HG02852 (cell line): ENCODE measurements around the gene SNAPC4.
A peak's percentile ranks its signal among the peaks of the same experiment; 100 is the strongest.
"Not testable (repeated sequence)": the region's sequence is repeated elsewhere in the genome, so short reads cannot be mapped to it uniquely, and the experiment has no call there.

Experiments used
- ATAC-seq: cut with Tn5 transposase; IDR thresholded peaks from one replicate; pipeline ENCODE4 v1.9.1; 2021; ENCODE audit warnings: mild to moderate bottlenecking, moderate library complexity; ENCODE audit not compliant: unreplicated experiment

The SNAPC4 gene

DNA sequence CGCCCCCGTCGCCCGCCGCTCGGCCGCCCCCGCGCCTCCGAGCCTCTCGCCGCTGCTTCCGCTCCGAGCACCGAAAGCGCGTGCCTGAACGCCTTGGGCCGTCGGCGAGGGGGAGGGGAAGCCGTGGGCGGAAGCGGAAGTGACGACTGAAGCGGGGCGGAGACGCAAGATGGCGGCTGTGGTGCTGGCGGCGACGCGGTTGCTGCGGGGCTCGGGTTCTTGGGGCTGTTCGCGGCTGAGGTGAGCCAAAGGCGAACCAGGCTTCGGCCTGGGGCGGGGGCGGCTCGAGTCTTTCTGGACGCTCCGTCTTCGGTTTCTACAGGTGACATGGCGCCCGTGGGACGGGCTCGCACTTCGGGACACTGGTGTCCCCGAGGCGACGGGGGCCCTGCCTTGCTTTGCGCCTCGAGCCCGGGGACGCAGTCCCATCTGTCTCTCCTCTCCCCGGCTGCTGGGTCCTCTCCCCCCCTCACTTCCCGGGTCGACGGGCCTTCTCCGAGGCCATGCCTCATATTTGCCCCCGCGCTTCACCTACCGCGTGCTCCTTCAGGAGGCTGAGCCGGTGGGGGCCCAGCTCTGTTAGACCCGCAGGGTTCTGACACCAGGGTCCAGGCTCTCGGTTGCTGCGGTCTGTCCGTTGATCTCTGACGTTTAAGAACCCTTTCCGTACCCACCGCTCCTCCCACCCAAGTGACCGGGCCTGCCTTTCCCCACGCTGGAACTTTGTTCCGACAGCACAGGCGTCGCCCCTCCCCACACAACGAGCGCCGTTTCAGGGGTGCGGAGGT is 10.7 kb upstream of the SNAPC4 start, which contains the start of the genes ENTR1 and PMPCA:
ENTR1 (minus strand) TSS at position 115 of the 788 bp plus-strand sequence. CDS start 217 bp downstream, outside the sequence.
PMPCA (plus strand) TSS at position 159 of the 788 bp plus-strand sequence; CDS start at position 170, 11 bp downstream.
- ATAC-seq, result peak; percentile 68

DNA sequence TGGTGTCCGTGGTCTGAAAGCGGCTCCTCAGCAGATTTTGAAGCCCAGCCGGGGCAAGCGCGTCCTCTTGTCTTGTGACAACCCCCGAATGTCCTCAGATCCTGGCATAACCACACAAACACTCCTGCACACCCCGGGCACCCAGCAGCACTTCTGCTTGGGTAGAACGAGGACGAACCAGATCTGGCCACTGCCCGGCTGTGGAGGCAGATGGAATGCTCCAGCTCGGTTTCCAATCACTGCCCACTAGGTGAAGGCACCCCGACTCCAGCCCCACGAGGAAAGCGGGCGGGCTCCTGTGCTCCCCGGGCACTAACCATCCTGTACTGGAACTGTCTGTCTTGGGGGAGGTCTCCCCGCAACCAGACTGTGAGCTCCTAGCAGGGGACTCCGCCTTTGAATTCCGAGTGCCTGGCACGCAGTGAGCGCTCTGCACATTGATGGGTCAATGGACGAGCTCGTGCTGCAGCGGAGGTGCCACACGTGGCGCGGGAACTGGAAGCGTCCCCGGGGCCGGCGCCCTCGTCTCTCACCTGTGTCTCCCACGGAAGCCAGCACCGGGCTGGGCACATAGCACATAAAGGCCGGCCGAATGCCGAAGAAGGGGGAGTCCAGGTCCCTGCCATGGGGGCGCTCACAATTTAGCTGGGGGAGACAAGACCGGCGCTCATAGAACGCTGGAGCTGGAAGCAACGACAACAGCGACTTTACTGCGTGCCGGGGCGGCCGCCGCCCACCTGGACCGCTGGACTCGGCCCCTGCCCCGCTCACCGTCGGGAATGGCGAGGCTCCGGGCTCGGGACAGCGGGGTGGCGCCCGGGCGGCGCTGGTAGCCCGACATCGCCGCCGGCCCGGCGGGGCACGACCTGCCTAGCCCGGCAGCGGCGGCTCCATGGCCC is 9.8 kb upstream of the SNAPC4 start:
- ATAC-seq, result peak; percentile 23

DNA sequence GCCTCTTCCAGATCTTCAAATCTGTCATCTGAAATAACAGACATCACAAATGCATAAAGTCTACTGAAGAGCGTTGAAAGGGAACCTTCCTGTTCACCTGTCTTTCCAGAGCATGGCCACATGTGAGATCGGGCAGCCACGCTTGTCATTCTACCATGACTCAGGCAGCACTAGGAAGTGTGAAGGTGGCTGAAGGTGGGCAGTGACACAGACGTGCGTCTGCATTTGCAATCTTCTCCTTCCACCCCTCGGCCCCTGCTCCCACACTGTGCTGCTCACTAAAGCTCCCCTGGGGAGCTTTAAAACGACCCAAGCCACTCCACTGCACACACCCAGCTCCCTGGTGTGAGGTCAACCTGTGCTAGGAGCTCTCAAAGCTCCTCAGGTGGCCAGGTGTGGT is 7.9 kb upstream of the SNAPC4 start:
- no peak for ATAC-seq

DNA sequence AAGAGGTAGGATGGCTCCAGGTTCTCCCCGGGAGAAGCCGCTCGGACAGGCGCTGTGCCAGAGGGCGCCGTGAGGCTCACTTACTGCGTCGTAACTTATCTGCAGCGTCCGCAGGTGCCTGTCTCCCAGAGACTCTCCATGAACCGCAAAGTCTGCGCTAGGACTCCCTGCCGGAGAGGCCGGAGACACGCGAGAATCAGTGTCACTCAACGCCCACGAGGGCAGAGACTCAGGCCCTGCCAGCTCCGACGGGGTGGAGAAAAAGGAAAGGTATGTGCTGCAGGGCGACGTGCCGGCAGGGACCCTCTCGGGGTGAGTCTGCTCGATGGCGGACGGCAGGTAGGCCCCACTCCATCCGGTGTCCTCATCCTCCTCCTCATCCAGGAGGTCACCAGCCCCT is 7.1 kb upstream of the SNAPC4 start:
- not testable (repeated sequence) for ATAC-seq

DNA sequence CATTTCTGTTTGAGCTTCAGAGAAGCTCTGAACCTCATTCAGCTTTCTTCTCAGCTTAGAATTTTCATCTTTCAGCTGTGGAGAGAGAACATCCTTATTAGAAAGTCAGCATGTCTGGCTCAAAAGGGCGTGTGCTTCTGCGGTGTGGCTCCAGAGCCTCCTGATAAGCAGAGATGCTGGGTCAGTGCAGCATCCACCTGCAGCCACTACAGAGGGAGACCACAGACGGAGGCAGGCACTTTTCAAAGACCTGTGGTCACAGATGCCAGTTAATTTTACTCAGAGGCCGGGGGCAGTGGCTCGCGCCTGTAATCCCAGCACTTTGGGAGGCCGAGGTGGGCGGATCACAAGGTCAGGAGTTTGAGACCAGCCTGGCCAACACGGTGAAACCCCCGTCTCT is 5.9 kb upstream of the SNAPC4 start:
- ATAC-seq, result not testable (repeated sequence)

DNA sequence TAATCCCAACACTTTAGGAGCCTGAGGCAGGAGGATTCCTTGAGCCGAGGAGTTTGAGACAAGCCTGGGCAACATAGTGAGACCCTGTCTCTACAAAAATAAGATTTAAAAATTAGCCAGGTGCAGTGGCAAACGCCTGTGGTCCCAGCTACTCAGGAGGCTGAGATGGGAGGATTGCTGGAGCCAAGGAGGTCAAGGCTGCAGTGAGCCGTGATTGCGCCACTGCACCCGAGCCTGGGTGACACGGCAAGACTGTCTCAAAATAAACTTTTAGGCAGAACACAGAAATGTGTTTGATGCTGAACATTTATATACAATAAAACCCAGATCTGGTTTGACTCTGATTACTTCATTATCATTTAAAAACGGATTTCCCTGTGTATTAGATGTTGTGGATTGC is 5.5 kb upstream of the SNAPC4 start:
- no peak for ATAC-seq

DNA sequence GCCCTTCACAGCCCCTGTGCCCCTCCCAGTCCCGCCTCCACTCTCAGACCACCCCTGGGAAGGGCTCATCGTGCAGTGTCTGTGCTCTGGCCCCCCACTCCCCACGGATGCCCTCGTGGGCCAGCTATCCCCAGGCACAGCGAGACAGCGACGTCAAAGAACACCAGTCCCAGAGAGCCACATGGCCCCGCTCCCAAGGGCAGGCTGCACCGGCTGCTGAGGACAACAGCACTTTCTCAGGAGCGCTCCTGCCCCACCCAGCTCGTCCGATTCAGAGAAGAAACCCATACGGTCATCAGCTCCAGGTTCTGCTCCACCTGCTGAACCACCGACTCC is 4.8 kb upstream of the SNAPC4 start:
- no peak for ATAC-seq

DNA sequence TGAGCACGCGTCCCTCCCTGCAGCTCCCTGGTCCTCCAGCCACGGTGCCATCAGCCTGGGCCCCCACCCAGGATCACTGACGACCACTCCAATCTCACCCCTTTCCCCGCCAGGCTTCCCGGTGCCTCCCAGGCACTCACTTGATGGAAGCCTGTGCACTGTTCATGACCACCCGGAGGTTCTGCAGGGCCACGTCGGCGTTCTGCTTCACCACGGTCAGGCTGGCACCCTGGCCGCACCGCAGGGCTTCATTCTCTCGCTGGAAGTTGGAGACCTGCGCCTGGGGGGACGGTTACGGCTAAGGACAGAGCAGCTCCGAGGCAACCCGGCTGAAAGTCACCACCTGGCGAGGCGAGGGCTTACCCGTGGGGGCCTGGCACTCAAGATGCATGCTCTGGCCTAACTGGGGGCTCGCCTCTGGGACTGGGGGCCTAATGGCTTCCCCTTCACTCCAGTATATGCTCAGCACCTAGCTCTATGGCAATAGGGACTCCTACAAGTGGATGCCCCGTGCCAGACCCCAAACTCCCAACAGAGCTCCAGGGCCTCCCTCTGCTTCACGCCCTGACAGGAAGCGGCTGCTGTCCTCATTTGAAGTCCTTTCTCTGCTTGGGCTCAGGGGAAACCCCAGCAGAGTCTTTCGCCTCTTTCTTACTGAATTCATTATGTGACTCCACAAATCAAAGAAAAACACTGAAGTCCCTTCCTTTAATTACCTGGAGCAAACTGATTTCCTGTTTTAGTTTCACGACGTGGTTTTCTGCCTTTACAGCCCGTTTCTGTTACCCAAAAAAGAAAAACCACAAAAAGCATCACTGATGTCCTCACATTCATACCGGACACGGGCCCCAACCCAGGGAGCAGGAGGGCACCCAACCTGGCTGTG is 4.2 kb upstream of the SNAPC4 start:
- ATAC-seq, result no peak

DNA sequence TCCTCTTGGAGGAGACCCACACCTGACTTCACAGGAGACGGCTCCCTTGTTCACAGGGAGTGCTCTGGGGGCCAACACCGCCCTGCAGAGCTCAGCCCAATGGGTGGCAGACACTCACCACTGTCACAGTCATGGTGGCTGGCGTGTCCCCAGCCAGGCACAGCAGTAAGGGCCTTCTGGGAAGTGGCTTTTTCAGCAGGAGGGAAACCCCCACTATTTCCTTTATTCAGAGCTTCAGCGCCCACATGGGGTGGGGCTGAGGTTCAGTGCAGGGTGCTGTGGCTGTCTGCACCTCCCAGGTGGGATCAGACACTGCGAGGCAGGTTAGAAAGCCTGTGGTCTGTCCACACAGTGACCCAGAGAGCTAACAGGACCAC is 3.6 kb upstream of the SNAPC4 start:
- no peak for ATAC-seq

DNA sequence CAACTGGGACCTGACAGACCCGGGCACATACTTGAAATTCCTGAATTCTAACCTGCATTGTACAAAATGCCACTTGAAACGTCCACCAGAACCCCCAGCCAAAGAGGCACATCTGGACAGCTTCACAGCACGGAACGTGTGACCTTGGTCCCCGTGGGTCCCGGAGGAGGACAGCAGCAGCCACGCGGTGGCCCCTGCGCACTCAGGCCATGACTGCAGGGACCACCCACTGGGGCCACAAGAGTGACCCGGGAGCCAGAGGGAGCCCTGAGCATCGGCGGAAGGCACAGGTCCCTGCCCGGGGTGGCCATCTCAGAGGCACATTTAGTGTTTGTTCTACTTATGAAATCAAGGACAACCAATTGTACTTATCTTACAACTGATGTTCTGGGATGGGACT is 2.1 kb upstream of the SNAPC4 start:
- ATAC-seq, result no peak

DNA sequence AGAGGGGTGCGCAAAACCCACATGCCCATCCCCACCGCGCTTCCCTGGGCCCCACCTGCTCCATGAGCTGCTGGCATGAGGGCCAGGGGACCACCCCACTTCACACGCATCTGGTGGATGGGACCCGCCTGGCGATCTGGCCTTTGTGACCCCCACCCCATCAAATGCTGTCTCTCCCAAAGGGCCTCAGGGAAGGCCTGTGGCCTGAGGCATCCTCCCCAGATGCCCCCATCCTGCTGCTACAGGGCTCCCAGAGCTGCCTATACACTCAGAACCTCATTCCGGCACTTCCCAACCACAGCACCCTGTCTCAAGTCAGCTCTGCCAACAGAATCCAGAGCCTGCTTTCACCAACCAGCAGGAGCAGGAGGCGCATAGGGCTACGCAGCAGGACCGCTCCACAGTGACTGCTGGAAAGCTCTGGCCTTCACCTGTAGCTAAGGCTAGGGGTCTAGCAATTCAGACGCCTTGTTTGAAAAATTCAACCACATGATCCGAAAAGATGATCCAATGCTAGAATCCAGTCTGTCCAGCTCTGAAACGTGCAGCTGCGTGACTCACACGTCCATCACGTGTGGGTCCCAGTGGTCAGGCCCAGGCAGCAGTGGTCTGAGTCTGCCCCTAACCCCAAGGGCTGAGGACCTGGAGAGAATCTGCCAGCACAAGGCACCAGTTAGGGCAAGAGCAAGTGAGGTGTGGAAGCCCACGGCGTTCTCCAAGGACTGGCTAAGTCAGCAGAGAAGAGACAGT is 1.4 kb upstream of the SNAPC4 start:
- ATAC-seq, result no peak

DNA sequence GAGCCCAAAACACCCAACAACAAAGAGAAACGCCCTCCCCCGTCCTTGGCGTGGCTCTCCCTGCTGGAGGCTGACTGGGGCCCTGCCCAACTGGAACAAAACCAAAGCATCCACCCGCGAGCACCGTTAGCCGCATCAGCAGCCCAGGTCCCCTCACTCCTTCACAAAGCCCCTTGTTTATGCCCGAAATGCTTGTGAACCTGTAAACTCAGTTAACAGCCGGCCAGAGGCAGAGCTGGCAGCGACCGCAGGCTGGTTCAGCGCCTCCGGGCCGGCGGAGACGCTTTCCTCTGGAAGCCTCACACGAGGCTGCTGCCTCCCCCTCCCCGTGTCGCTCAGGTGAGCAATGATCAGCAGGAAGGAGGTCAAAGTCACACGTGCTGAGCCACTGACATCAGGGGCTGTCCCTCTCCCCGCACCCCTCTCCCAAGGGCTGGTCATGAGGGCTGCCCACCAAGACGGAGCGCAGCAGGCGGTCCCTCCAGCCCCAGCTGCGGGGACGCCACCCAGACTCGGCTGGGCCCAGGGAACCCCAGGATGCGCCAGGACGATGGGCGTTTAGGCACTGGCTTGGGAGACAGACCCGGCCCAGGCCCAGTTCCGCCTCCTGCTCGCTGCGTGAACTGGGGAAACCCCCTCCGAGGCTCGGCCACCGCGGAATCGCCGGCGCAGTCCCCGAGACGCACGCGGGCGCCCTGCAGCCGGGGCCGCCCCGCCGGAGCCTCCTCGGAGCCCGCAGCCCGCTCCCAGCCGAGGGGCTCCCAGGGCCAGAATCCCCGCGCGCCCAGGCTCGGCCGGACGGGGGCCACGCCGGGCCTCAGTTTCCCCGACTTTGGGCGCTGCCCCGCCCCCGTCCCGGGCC is 563 bp downstream of the SNAPC4 start:
- ATAC-seq, result no peak

DNA sequence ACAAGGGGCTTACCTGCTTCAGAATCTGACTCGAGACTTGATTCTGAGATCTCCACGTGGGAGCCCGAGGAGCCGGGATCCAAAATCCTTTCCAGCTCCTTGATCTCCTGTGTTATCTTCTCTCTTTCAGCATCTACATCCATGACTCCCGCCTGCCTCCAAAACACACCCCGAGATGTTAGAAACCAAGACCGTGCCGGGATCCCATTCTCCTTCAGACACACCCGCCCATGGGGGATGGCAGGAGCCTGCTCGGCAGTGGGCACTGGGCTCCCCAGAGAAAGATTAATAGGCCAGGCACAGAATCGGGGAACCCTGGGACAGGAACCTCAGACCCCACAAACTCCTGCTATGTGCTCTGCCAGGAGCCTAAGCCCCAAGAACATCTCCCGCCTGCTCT is 1.7 kb downstream of the SNAPC4 start:
- ATAC-seq, result no peak

DNA sequence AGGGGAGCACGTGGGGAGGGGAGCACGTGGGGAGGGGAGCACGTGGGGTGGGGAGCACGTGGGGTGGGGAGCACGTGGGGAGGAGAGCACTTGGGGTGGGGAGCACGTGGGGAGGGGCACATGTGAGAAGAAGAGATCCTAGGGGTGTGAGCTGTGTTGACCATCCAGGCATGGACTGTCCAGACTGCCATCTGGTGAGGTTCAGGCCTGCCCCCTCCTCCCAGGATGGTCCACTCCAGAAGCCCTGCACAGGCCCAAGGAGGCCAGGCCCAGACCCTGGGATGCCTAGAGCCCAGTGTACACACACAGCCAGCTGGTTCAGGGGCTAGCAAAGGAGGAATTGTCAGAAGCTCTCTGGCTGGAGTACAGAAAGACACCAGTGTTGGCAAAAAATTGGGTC is 2.3 kb downstream of the SNAPC4 start:
- no peak for ATAC-seq

DNA sequence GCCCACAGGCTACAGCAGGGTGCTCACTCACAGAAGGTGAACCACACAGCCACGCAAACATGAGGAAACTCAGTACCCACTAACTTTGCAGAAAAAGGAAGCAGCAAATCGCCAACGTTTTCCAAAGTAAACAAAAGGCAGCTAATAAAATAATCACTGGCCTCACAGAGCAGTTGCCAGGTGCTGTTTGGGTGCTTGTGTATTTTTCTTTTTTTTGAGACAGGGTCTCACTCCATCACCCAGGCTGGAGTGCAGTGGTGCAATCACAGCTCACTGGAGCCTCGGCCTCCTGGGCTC is 3.8 kb downstream of the SNAPC4 start:
- no peak for ATAC-seq

DNA sequence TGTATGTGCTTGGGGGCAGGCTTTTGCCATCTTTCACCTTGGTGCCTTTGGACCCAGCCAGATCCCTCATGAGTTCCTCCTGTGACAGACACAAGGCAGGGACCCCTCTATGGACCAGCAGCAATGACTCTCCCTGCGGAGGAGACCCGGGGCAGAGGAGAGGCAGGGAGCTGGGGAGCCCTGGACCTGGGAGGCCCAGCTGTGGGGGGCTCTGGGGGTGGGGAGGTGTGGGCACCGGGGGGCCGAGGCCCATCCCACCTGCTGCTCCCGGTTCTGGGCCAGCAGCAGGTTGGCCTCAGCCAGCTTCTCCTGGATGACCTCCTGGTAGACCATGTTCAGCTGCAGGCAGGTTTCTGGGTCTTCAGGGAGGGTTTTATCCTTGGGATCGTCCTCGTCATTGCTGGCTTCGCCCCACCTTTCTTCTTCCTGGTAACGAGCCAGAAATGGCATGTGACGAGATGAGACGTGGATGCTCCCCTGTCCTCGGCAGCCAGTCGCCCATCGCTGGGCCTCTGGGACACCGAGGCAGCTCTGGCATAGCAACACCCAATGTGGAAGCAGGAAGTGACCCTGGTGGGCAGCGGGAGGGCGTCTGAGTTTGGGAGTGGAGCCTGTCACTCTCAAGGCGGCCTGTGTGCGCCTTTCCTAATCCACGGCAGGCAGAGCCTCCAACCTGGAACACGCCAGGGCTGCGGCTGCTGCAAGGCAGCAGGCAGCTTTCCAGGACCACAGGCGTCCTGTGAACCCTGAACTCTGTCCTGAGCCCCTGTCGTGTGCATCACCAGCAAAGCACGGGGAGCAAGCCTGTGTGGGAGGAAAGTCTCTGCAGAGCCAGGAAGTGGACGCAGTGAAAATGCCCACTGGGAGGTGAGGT is 4.4 kb downstream of the SNAPC4 start:
- ATAC-seq, result no peak

DNA sequence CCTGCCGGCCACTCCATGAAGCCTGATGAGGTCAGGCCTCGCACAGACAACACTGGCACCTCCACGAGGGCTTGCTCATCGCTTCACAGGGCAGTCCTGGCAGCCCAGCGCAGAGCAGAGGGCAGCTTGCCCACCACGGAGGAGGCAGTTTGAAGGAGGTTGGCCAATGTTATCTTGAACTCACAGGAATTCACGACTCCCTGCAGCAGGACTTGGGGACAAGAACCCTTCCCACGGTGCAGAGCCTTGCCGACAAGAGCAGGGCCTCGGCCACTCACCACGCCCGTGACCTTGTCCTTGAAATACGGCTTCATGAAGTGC is 5.0 kb downstream of the SNAPC4 start:
- ATAC-seq, result no peak

DNA sequence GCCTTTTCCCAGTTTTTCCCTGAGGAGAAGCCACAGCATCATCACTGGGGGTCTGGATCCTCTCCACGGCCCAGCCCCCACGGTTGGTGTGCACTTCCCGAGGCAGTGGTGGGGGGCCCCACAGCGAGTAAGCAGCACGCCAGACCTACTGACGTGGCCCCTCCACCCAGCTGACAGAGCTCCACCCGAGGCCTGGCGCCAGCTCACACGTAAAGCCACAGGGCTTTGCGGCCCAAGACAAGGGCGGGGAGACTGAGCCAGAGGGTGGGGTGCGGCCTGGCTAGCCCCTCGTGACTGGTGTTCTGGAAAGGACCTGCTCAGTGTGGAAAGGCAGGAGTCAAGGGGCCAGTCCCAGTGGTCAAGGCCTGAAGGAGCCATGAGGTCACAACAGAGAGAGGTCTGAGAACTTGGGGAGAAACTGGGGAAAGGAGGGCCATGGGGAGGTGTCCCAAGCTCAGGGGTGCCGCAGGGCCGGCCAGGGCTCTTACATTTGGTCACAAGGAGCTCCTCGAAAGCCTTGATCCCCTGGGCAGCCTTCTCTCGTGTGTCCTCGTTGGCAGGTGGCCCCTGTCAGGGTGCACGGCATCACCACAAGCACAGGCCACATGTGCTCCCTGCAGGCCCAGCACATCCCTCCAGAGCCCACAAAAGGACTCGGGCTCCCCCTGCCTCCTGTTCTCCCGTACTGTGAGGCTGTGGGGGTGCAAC is 5.5 kb downstream of the SNAPC4 start:
- no peak for ATAC-seq
